Natural killer cell (primary cell): ENCODE data around the gene KIF12. TPM values are rescaled to one million over a fixed set of nuclear protein-coding genes. Genes with fewer than 3 reads are reported as not detected.

Experiments
- ATAC-seq, 3 donors: fragments of 150-1000 bp in 2 of 3; fragments of 200-7000 bp in 1 of 3; cut with Tn5 transposase; 1 replicate in 1 of 3; 2 replicates in 2 of 3; pipeline ENCODE4 v1.10.0; 2021; ENCODE audit warnings: mild to moderate bottlenecking in 2 of 3, moderate library complexity in 2 of 3
- DNase-seq, 2 donors: peaks; one replicate each; pipeline versions ENCODE4 v3.0.0 to v3.0.0-alpha.2; 2013 to 2021; ENCODE audit warnings: mixed read lengths in 1 of 2
- H3K27ac ChIP-seq: one replicate; pipeline ENCODE4 v1.5.1; 2013; ENCODE audit warnings: mild to moderate bottlenecking, low read length
- H3K27me3 ChIP-seq: one replicate; pipeline ENCODE4 v1.6.1; 2013; ENCODE audit warnings: low read length; ENCODE audit not compliant: control insufficient read depth, insufficient read depth
- H3K36me3 ChIP-seq: one replicate; pipeline ENCODE4 v1.6.1; 2013; ENCODE audit warnings: low read length; ENCODE audit not compliant: control insufficient read depth, insufficient read depth
- H3K4me1 ChIP-seq: one replicate; pipeline ENCODE4 v1.6.1; 2013; ENCODE audit warnings: low read length; ENCODE audit not compliant: control insufficient read depth, insufficient read depth
- H3K4me3 ChIP-seq: one replicate; pipeline ENCODE4 v1.5.1; 2013; ENCODE audit warnings: low read length
- H3K9me3 ChIP-seq: one replicate; pipeline ENCODE4 v1.6.1; 2013; ENCODE audit warnings: low read length; ENCODE audit not compliant: control insufficient read depth, insufficient read depth
- H3K27ac Mint-ChIP-seq, 2 donors: one replicate each; pipeline ENCODE4 v1.8.0; 2022; ENCODE audit warnings: mild to moderate bottlenecking in 2 of 2, mixed read lengths in 2 of 2, moderate library complexity in 1 of 2
- H3K27me3 Mint-ChIP-seq, 2 donors: one replicate each; pipeline ENCODE4 v1.8.0; 2022; ENCODE audit warnings: low read depth in 2 of 2, mixed read lengths in 2 of 2
- H3K36me3 Mint-ChIP-seq: one replicate; pipeline ENCODE4 v1.8.0; 2022; ENCODE audit warnings: mixed read lengths
- H3K4me1 Mint-ChIP-seq, 2 donors: one replicate each; pipeline ENCODE4 v1.8.0; 2022; ENCODE audit warnings: mixed read lengths in 2 of 2
- H3K4me3 Mint-ChIP-seq: one replicate; pipeline ENCODE4 v1.8.0; 2022; ENCODE audit warnings: mild to moderate bottlenecking, moderate library complexity, mixed read lengths
- H3K9me3 Mint-ChIP-seq, 2 donors: one replicate each; pipeline ENCODE4 v1.8.0; 2022; ENCODE audit warnings: mixed read lengths in 2 of 2
- CTCF ChIP-seq: fragments of 200-600 bp; IDR thresholded peaks from one replicate; pipeline ENCODE4 v1.8.0; 2022; ENCODE audit warnings: antibody characterized with exemption
- WGBS: methylation state at CpG from one replicate; pipeline ENCODE4 v1.1.7; 2013; ENCODE audit warnings: missing lambda C conversion rate; ENCODE audit not compliant: insufficient coverage; 5-methylcytosine and 5-hydroxymethylcytosine counted together
- intact Hi-C: fragments of 100-400 bp; cut with micrococcal nuclease; formaldehyde crosslinking; loops from one replicate; pipeline ENCODE4 v1.14.2; 2022
- total RNA-seq, 4 donors: library from RNA; stranded (reverse); fragments of 120-200 nt in 1 of 4; gene quantifications; one replicate each; pipeline versions ENCODE4 v1.2.3 to v1.2.4, GENCODE V29; 2013 to 2022

Gene KIF12
- total RNA-seq, 3 donors from 2014 or later (not counting 1 experiment from before 2014, with no cell fraction given): not detected

GRCh38 chr9:114109124-114109523 lies 10.0 kb upstream of the KIF12 start:
- Mint-ChIP-seq H3K9me3 (no peaks in the 10 kb centered on the region), H3K27me3 (peaks cover 25 to 28% of the 10 kb centered on the region in 2 donors), H3K4me3 (no peak overlapping the region), H3K36me3 (no peaks in the 10 kb centered on the region), H3K27ac (no peak overlapping the region), H3K4me1 (no peaks in the 10 kb centered on the region)
- DNase-seq (no peak), ATAC-seq (no peak)
- H3K27me3 ChIP-seq: no peaks in the 10 kb centered on the region
- no peak for TF ChIP-seq CTCF
- 92% methylated on average over 5 of the region's 6 CpGs for WGBS
- H3K4me3 ChIP-seq: no peak overlapping the region
- intact Hi-C loops: loop anchor here (5.0 kb wide), 1 partner anchor 183 kb away; no protein-coding TSS in a partner anchor
- H3K27ac ChIP-seq: no peak overlapping the region
- no peaks in the 10 kb centered on the region for H3K36me3 ChIP-seq
- no peaks in the 10 kb centered on the region for H3K9me3 ChIP-seq
- no peaks in the 10 kb centered on the region for H3K4me1 ChIP-seq

GRCh38 chr9:114108016-114108833 lies 9.1 kb upstream of the KIF12 start:
- Histone ChIP-seq H3K27ac (no peak overlapping the region), H3K4me3 (no peak overlapping the region), H3K9me3 (no peaks in the 10 kb centered on the region), H3K36me3 (no peaks in the 10 kb centered on the region), H3K4me1 (no peaks in the 10 kb centered on the region), H3K27me3 (no peaks in the 10 kb centered on the region)
- Mint-ChIP-seq H3K4me3 (no peak overlapping the region), H3K27me3 (peaks cover 24 to 25% of the 10 kb centered on the region in 2 donors), H3K27ac (no peak overlapping the region), H3K9me3 (no peaks in the 10 kb centered on the region), H3K4me1 (no peaks in the 10 kb centered on the region), H3K36me3 (no peaks in the 10 kb centered on the region)
- ATAC-seq (peak; percentile 36 to 76 (median 62)), DNase-seq (peak in 1 of 2 donors; percentile 67)
- peak; percentile 47 for TF ChIP-seq CTCF
- intact Hi-C loops: loop anchor here (5.0 kb wide), 1 partner anchor 184 kb away; no protein-coding TSS in a partner anchor
- 45% methylated on average over 27 of the region's 28 CpGs for WGBS

- no peaks in the 10 kb centered on the region for H3K4me1 ChIP-seq
- Mint-ChIP-seq H3K9me3 (no peaks in the 10 kb centered on the region), H3K27me3 (peaks cover 24 to 25% of the 10 kb centered on the region in 2 donors), H3K4me3 (no peak overlapping the region), H3K36me3 (no peaks in the 10 kb centered on the region), H3K4me1 (no peaks in the 10 kb centered on the region), H3K27ac (no peak overlapping the region)
- 63% methylated on average over 11 of the region's 13 CpGs for WGBS
- intact Hi-C loops: loop anchor here (5.0 kb wide), 1 partner anchor 185 kb away; no protein-coding TSS in a partner anchor
- no peaks in the 10 kb centered on the region for H3K36me3 ChIP-seq
- H3K27me3 ChIP-seq: peaks cover 2% of the 10 kb centered on the region
- no peaks in the 10 kb centered on the region for H3K9me3 ChIP-seq
- no peak overlapping the region for H3K4me3 ChIP-seq
- ATAC-seq (peak in 2 of 3 donors; percentile 12 to 15), DNase-seq (no peak)
- no peak overlapping the region for H3K27ac ChIP-seq
- no peak for TF ChIP-seq CTCF
These were observed 8.4 kb upstream of the KIF12 start for GRCh38 chr9:114107286-114108001.
